HCT116 (cell line): ENCODE measurements around the gene CAPZA2.

Experiments
- POLR2A ChIP-seq: IDR thresholded peaks from 2 replicates; pipeline ENCODE4 v1.7.0; 2011; ENCODE audit warnings: borderline replicate concordance; ENCODE audit not compliant: insufficient read depth, insufficient read length; ENCODE audit errors: extremely low read depth
- RAD21 ChIP-seq: IDR thresholded peaks from 2 replicates; pipeline ENCODE4 v1.6.1; 2012; ENCODE audit warnings: low read depth, mild to moderate bottlenecking
- ZBTB33 ChIP-seq: IDR thresholded peaks from 2 replicates; pipeline ENCODE4 v1.6.1; 2011; ENCODE audit warnings: mild to moderate bottlenecking, low read length, moderate library complexity; ENCODE audit not compliant: insufficient replicate concordance; ENCODE audit errors: extremely low read depth

GRCh38 chr7:116862234-116862950 lies at the start of gene CAPZA2:
- peak; percentile 94 for TF ChIP-seq POLR2A
- TF ChIP-seq ZBTB33 = no peak
- no peak for TF ChIP-seq RAD21
